HG03571 (cell line): ENCODE data around the gene ZNF181.
"Not testable (repeated sequence)": the region's sequence is repeated elsewhere in the genome, so short reads cannot be mapped to it uniquely, and the experiment has no call there.

ENCODE experiments used
- ATAC-seq: cut with Tn5 transposase; IDR thresholded peaks from one replicate; pipeline ENCODE4 v1.9.1; 2021; ENCODE audit not compliant: unreplicated experiment

ZNF181 gene

DNA sequence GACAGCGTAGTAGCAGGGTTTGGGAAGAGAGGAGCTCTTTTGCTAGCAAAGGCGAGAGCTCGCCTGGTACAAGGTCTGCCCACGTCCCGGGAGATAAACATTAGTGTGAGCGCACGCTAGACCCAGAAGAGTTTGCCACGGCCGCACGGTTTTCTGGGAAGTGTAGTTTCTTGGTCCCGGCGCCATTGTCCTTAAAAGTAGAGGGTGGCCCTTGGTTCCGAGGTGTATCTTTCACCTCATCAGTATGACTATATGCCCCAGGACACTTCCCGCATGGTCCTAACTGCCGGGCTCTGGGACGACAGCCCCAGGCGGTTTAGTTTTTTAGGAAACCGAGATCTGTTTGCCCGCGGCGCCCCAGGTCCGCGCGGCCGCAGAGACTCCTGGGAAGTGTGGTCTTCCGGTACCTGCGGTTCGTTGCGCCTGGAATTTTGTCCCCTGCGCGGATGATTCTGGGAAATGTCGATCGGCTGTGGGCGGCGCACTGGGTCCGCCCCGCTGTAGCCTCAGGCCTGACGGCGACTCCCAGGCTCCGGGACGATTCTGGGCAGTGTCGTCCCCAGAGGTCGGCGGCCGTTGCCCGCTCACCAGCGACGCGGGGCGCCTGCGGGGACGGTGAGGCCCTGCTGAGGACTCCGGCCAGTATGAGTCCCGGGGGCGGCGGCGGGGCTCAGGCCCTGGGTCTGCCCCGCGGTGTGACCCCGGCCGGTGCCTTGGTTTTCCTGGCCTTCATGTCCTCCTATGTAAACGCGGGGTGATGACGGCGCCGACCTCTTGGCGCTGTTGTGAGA lies at the start of gene ZNF181:
TSS of gene ZNF181 (plus strand) at position 498 of the 791 bp plus-strand sequence. CDS start 795 bp downstream, outside the sequence.
- peak; percentile 69 for ATAC-seq

- not testable (repeated sequence) for ATAC-seq
Observed at GRCh38 chr19:34685266-34685665, 48.8 kb upstream of the ZNF181 start.

DNA sequence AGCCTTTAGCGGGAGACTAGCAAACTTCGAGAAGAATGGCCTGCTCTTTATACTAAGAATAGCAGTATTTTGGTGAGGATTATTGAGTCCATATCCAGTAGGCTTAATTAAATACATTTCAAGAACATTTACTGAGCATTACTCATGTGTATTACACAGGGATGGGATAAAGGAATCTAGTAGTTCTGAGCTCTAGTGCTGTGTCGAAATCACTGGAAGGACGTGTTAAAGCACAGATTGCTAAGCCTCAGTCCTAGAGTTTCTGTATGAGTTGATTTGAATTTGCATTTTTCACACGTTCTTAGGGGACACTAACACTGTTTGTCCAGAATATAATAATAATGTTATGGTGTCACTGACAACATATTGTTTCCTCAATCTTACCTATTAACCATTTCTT lies 47.6 kb upstream of the ZNF181 start:
- no peak for ATAC-seq

GRCh38 chr19:34687348-34687747 lies 46.7 kb upstream of the ZNF181 start:
- ATAC-seq: no peak

GRCh38 chr19:34688592-34688991 lies 45.5 kb upstream of the ZNF181 start:
- ATAC-seq: no peak

- no peak for ATAC-seq
Observed at GRCh38 chr19:34690372-34690771, 43.7 kb upstream of the ZNF181 start.

DNA sequence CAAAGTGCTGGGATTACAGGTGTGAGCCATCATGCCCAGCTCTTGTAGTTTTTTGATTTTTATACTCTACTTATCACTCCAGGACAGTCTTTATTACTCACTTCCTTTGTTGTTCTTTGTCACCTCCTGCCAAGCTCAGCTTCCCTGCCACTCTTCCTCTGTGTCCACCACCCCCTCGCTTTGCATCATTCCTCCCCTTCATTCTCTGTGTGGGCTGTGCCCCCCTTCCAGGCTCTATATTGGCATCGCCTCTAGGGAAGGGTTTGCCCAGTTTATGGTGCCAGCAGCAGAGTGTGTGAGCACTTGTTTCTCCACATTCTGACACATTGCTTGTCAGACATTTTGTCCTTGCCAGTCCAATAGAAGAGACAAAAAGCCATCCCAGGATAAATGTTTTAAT lies 41.5 kb upstream of the ZNF181 start:
- ATAC-seq: no peak

DNA sequence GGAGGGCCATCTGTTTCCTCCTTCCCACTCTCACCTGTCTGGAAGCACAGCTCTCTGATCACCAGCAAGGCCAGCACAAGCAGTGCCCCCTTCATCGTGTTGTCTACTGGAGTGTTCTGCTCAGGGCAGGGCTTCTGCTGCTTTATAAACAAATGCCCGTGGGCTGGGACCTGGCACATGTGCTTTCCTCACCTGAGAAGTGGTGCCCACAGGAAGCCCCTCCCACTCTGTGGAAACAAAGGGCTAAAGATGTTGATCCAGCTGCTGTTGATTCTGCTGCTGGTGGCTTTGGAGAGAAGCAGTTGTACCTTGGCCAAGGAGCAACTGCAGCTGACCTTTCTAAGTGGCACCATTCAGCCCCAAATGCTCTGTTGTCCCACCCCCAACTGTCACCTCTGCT lies 26.4 kb upstream of the ZNF181 start:
- ATAC-seq: no peak

GRCh38 chr19:34711890-34712289 lies 22.2 kb upstream of the ZNF181 start:
- no peak for ATAC-seq

- ATAC-seq: no peak
Observed at GRCh38 chr19:34712395-34713261, 21.4 kb upstream of the ZNF181 start.

GRCh38 chr19:34713262-34713637 lies 20.8 kb upstream of the ZNF181 start:
- no peak for ATAC-seq

DNA sequence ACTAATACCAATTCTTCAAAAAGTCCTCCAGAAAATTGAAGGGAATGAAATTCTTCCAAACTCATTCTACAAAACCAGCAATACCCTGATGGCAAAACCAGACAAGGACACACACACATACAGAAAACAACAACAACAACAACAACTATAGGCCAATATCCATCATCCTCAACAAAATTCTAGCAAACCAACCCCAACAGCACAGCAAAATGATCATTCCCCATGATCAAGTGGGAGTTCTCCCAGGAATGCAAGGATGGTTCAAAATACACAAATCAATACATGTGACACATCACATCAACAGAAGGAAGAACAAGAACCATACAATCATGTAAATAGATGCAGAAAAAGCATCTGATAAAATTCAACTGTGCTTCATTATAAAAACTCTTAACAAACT lies 18.7 kb upstream of the ZNF181 start:
- ATAC-seq: no peak

DNA sequence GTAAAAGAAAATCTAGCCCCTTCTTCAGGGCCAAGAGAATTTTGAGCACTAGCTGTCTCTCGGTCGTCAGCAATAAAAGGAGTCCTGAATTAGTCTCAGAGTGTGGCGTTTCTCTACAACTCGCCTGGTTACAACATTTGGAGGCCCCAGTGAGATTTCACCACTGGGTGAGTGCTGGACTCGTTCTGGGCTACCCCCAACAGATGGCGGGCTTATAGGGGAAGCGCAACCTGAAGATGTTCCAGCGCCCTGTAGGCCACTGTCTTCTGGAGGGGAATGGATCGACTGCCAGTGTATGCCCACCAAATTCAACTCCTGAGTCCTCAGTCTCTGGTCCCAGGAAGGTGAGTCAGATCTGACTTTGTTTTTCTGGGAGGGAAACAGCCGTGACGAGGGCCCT lies 11.7 kb upstream of the ZNF181 start:
- ATAC-seq: no peak

DNA sequence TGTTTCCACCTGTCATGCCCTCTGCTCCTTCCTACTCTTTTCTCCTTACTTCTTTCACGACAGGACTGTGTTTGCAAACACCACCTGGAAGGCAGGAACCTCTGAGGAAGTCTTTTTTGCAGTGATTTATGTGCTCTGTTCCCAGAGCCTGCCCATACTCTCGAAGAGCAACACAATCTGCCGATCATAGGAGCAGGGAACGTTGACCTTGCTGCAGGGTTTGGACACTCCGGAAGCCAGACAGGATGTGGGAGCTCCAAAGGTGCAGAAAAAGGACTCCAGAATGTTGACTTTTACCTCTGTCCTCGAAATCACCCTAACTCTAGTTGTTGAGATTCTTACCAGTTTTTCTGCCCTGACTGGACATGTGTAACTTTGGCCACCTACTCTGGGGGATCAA lies 8.6 kb upstream of the ZNF181 start:
- no peak for ATAC-seq

- no peak for ATAC-seq
Observed at GRCh38 chr19:34731019-34731829, 2.8 kb upstream of the ZNF181 start.

DNA sequence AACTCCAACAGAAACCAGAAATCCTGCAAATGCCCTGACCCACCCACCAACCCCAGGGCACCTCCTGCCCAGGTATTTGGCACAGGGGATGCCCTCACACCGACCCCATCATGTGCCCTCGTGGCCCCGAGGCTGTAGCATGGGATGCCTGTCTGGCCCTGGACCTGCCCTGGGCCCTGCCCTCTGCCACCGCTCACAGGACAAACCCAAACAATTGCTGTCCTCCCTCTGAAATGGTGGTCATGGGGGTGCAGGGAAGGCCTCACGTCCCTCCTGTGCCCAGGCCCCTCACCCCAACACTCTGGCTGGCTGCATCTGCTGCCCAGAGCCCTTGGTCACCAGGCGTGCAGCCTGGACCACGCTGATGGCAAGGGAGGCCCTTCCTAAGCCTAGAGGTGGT lies 2.1 kb upstream of the ZNF181 start:
- ATAC-seq: no peak

DNA sequence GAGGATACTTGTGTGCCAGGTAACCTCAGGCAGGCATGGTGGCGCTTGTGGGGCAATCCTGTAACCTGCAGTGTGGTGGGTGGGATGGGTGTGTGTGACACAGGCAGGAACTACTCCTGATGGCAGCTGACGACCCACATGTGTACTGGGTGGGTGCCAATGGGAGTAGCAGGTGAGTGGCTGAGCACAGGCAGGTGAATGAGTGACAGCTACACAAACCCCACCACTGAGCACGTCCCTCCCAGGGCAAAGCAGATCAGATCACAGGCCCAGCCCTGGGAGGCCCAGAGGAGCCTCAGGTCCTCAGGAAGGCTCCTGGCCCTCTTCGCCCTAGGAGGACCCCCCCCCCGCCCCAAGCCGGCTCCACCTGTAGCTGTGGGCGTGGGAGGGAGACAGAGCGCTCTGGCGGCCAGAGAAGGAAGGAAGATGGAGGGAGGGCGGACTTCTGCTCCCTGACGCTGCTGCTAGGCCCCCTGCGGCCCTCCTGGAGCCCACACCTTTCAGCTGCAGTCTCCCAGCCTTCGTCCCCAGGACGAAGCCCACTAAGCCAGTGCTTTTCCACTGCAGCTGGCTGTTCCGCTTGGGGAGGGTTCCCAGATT lies 1.3 kb upstream of the ZNF181 start:
- no peak for ATAC-seq

DNA sequence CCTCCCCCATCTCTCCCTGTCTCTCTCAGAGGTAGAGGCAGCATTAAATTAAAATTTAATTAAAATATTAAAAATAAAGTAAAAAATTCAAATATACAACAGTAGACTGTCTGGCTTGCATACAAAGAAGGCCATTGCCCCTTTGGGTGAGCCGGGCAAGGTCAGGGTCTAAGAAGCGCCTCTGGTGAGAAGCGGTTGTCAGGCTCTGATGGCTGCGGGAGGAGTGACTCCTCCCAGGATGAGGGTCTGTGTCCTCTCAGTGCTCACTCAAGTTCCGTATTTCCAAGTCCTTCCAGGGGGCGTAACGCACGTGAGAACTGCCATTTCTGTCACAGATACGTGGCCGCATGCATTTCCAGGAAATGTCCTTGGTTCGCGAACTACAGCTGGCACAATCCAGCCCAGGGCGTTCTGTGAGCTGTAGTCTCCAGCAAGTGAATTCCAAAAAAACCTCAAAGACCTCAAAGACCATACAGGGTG lies 737 bp upstream of the ZNF181 start:
- peak; percentile 5 for ATAC-seq

DNA sequence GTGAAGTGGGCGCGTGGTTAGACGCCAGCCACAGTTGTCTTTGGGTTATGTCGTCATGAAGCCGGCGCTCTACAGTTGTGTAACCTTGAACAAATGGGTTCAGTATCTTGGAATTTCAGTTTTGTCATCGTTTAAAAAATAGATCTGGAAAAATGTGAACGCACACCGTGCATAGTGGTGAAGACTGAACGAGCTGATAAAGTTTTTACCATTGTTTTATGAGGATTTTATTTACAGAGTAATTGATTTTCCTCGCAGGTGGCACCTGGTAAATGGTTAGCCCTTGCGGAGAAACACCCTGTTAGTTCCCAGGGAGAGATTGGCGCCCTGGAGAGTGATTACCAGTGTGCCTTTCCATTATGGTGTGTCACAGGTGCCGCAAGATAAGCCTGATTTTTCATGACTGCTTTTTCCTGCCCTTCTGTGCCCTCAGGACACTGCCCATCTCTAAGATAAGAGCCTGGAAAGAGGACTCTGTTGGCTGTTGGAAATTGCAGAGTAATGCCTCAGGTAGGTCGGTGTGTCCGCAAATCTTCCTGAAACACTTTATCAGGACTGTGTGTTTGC lies 577 bp downstream of the ZNF181 start:
- no peak for ATAC-seq

- no peak for ATAC-seq
Observed at GRCh38 chr19:34744896-34745690, 11.1 kb downstream of the ZNF181 start.
